Stimulated activated CD4-positive, alpha-beta T cell treated with anti-CD3 and anti-CD28 coated beads, Interleukin-4, amount 100 ng/mL, for 24 hours (primary cell): Measurements from ENCODE around the gene TPRX1.
A peak's percentile ranks its signal among the peaks of the same experiment; 100 is the strongest.
"Not testable (repeated sequence)": the region's sequence is repeated elsewhere in the genome, so short reads cannot be mapped to it uniquely, and the experiment has no call there.

ENCODE experiments used
- DNase-seq: peaks from one replicate; pipeline ENCODE4 v3.0.0-alpha.2; 2020

Gene TPRX1

GRCh38 chr19:47801270-47801669, 3.1 kb downstream of the TPRX1 start:
- no peak for DNase-seq

- DNase-seq: no peak
Observed at GRCh38 chr19:47798904-47799266, 5.5 kb downstream of the TPRX1 start.

DNA sequence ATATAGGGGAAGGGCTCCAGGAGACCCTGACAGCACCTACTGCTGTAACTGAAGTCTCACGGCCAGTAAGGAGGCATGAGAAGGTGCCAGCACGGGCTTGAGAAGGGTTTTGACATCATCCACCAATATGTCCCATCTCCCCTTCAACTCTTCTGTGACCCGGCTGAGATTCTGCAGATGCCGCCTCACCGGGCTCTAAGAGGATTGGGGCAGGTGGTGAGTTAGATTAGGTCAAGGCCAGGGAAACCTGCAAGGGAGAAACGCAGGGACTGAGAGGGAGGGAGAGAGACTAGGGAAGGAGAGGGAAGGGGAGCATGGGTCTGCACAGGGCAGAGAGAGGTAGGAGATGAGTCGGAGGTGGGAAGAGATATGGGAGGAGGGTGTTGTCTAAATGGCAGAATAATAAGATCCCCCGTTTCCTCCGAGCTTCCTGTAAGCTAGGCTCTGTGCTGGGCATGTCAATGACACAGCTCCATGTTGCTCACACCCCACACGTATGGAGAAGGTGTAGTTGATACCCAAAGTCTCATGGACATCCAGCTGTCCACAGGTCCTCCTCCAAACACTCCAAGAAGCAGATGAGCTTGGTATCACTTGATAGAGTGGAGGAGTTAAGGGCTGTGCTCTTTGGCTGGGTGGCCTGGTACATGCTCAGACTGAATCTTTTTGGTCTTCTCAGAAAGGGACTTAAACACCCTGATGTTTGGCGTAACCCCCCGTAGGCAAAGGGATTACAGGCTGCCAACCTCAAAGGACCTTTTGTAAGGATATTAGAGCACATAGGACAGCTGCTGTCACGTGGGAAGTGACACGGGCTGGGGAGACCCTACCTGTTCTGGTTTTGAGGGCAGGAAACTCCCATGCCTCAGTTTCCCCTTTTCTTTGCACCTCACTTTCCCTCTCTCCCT, 6.1 kb downstream of the TPRX1 start:
- DNase-seq: no peak

DNA sequence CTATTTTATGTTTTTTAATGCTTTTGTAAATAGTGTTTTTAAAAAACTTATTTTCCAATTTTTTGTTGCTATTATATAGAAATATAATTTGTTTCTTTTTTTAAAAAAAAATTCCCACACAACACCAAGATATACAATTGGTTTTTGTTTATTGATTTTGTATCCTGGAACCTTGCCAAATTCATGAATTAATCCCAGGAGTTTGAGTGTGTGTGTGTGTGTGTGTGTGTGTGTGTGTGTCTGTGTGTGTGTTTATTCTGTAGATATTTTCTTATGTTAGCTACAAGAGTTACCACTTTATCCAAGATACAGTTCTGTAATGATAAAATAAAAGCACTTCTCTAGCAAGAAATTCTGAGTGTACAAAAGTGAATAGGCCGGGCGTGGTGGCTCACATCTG, 7.6 kb downstream of the TPRX1 start:
- no peak for DNase-seq

GRCh38 chr19:47794526-47794925, 9.8 kb downstream of the TPRX1 start:
- no peak for DNase-seq

GRCh38 chr19:47792616-47793015, 11.7 kb downstream of the TPRX1 start:
- DNase-seq: no peak

GRCh38 chr19:47790398-47790814, 13.9 kb downstream of the TPRX1 start:
- peak; percentile 90 for DNase-seq

DNA sequence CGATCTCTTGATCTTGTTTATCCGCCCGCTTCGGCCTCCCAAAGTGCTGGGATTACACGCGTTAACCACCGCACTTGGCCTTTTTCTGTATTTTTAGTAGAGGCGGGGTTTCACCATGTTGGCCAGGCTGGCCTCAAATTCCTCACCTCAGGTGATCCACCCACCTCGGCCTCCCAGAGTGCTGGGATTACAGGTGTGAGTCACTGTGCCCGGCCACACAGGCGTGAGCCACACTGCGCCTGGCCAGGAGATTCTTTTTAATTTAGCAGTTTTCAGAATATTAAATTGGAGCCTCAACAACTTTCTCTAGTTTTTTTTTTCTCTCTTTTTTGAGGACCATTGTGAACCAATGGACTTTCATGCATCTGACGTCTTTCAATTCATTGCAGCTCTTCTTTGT, 14.5 kb downstream of the TPRX1 start:
- DNase-seq: not testable (repeated sequence)

DNA sequence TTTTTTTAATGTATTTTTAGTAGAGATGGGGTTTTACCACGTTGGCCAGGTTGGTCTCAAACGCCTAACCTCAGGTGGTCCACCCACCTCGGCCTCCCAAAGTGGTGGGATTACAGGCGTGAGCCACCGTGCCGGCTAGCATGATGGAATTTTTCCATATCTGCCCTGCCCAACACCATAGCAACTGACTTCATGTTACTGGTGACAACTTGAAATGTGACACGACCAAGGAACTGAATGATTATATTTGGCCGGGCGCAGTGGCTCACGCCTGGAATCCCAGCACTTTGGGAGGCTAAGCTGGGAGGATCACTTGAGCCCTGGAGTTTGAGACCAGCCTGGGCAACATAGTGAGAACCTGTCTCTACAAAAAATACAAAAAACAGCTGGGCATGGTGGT, 17.0 kb downstream of the TPRX1 start:
- not testable (repeated sequence) for DNase-seq

DNA sequence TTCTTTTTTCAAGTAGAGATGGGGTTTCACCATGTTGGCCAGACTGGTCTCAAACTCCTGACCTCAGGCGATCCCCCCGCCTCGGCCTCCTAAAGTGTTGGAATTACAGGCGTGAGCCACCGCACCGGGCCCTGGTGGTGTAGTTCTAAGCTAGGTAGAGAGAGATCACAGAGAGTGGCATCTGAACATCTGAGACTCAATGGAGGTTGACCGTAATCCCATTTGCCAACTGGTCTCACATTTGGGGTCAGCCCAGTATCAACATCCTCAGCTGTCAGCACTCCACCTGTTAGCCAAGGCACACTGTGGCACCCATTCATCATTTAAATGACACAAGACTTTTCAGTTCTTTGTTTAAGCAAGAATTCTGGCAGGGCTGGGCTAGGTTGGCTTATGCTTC, 17.8 kb downstream of the TPRX1 start:
- DNase-seq: no peak

DNA sequence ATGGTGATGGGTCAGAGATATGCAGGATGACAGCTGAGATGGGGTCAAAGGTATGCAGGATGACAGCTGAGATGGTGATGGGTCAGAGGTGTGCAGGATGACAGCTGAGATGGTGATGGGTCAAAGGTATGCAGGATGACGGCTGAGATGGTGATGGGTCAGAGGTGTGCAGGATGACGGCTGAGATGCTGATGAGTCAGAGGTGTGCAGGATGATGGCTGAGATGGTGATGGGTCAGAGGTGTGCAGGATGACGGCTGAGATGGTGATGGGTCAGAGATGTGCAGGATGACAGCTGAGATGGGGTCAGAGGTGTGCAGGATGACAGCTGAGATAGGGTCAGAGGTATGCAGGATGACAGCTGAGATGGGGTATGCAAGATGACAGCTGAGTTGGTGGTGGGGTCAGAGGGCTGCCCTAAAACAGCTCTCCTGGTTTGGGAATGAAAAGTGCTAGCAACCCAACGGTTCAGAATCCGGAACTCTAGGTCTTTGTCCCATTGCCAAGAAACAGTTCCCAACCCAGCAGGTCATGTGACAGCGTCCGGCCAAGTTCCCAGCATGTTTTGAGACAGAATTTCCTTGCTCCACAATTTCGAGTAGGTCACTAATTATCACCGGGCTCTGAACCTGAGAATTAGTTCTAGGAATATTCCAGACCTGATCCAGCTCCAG, 22.6 kb downstream of the TPRX1 start:
- no peak for DNase-seq

- no peak for DNase-seq
Observed at GRCh38 chr19:47780215-47780551, 24.2 kb downstream of the TPRX1 start.

DNA sequence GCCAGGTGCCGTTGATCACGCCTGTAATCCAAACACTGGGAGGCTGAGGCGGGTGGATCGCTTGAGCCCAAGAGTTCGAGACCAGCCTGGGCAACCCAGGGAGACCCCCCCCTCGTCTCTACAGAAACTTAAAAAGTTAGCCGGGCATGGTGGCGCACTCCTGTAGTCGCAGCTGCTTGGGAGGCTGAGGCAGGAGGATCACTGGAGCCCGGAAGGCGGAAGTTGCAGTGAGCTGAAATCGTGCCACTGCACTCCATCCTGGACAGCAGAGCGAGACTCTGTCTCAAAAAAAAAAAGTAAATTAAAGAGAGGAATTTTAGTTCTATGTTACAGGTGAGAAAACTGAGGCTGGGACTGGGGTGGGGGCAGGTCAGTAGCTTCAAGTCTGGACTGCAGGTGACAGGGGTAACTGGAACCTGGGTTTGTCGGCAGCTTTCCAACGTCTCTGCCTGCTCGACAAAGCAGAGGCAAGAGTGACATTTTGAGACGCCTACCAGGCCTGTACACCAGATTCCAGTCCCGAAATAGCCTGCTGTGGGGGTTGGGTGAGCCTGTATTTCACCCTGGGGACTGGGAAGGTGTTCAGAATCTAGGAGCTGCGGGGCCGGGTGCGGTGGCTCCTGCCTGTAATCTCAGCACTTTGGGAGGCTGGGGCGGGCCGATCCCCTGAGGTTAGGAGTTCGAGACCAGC, 24.7 kb downstream of the TPRX1 start:
- DNase-seq: no peak

DNA sequence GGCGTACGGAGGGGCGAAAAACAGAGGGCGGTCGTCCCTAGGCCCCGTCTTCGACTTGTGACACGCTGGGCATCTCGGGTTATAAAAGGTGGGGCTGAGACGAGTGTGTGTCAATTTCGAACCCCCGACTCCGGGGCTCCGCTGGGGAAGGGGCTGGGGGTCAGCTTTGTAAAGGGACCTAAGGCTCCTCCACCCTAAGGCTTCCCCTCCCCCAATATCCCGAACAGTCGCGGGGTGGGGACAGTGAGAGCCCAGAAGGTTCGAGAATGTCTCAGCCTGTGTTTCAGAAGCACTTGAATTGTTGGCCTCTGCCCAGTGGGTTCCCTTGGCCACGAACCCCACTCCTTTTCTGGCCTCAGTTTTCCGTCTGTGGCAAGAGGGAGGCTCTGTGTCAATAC, 25.4 kb downstream of the TPRX1 start:
- peak; percentile 26 for DNase-seq

DNA sequence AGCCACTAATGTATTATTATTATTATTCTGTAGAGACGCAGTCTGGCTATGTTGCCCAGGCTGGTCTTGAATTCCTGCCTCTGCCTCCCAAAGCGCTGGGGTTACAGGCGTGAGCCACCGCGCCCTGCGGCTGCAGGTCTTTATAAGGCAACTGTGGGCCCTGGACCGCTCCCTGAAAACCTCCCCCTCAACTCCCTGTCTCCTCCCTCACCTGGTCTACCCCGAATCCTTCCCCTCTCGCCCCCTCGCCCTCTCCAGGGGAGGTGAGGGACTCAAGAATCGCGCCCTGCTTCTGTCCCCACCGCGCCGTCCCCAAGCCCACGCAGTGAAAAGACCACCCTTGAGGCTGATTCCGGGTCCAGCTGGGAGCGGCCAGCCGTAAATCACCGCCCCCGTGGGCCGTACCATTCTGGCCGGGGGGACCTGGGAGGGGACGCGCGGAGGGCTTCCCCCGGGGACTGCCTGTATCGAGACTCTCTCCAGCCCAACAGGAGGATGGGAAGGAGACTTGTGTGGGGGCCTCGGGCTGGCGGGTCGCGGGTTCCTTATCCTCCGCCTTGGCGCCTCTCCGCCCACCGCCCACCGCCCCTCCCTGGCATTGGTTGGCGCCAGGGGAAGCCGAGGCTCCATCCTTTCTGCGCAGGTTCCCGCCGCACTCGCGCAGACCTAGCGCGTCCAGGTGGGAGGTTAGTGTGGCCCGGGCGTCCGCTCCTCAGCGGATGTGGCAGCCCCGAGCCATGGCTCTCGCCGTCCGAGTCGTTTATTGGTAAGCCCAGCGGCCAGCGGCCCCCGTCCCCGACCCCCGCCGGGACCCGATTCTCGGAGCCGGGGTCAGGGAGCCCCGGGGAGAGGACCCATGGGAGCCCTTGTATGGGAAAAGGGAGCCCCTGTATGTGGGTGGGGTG, 26.1 kb downstream of the TPRX1 start, which contains the start of gene SELENOW:
Gene SELENOW (plus strand): TSS at position 655 of the 905 bp plus-strand sequence. CDS start 83 bp downstream, at position 738.
- DNase-seq: peak; percentile 78

DNA sequence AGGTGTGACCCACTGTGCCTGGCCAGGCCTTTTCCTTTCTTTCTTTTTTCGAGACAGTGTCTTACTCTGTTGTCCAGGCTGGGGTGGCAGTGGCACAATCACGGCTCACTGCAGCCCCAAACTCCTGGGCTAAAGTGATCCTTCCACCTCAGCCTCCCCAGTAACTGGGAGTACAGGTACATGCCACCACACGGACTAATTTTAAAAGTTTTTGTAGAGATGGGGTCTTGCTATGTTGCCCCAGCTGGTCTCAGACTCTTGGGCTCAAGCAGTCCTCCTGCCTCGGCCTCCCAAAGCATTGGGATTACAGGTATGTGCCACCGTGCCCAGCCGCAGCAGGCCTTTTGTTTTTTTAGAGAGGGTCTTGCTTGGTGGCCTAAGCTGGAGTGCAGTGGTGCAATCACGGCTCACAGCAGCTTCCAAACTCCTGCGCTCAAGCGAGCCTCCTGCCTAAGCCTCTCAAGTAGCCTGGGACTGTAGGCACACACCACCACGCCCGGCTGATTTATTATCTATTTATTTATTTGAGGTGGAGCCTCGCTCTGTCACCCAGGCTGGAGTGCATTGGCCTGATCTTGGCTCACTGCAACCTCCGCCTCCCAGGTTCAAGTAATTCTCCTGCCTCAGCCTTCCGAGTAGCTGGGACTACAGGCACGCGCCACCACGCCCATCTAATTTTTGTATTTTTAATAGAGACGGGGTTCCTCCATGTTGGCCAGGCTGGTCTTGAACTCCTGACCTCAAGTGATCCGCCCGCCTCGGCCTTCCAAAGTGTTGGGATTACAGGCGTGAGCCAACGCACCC, 26.9 kb downstream of the TPRX1 start:
- DNase-seq: not testable (repeated sequence)

- DNase-seq: no peak
Observed at GRCh38 chr19:47776568-47776967, 27.8 kb downstream of the TPRX1 start.

DNA sequence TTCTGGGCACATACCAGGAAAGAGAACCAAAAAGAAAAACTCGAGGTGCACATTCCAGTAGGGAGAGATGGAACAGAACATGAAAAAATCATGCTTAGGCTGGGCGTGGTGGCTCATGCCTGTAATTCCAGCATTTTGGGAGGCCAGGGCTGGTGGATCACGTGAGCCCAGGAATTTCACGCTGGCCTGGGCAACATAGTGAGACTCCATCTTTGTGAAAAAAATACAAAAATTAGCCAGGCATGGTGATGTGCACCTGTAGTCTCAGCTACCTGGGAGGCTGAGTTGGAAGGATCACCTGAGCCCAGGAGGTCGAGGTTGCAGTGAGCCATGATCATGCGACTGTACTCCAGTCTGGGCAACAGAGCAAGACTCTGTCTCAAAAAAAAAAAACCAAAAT, 33.1 kb downstream of the TPRX1 start:
- DNase-seq: not testable (repeated sequence)

DNA sequence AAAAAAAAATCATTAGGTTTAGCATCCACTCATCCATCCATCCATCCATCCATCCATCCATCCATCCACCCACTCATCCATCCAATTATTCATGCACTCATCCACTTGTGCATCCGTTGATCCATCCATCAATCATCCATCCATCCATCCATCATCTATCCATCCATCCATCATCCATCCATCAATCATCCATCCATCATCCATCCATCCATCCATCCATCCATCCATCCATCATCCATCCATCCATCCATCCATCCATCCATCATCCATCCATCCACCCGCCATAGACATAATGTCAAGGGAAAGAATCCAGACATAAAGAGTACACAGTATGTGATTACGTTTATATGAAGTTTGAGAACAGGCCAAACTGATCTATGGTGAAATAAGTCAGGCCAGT, 34.8 kb downstream of the TPRX1 start:
- DNase-seq: no peak

GRCh38 chr19:47768604-47769003, 35.7 kb downstream of the TPRX1 start:
- DNase-seq: no peak

DNA sequence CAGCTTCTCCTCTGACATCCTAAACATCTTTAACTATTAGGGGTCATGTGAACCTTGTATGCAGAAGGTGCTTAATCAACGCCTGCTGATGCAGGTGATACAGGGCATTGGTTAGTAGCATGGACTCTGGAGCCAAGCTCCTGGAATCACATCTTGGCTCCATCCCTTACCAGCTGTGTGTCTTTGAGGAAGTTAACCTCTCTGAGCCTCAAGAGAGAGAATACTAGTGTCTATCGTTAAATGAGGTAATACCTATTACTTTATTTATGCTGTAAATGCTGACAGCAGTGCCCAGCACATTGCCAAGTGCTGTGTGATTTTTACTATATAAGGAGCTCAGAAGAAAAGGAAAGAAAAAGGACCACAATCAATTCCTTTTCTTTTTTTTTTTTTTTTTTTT, 37.0 kb downstream of the TPRX1 start:
- DNase-seq: no peak

DNA sequence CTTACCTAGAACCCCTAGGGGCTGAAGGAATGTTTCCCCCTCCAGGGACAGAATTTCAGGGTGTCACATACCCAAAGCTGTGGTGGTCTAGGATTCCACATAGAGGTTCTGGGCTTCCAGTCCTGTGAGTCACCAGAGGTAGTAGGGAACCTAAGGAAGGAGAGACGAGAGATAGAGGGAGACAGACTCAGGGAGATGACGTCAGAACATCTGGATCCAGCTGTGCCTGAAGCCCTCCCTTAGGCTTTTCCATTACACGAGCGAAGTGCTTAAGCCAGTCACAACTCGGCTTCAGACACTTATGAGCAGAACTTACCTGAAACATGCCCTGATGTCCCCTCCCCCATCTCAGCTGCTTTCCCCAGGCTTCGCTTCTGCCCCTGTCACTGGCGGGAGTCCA, 37.7 kb downstream of the TPRX1 start:
- no peak for DNase-seq
